Activated gamma-delta T cell treated with Interleukin-2 at 50 U/mL for 16 hours (primary cell): ENCODE data around the gene COL7A1.

Experiments
- DNase-seq: peaks from one replicate; pipeline ENCODE4 v3.0.0-alpha.2; 2020

Gene COL7A1

DNA sequence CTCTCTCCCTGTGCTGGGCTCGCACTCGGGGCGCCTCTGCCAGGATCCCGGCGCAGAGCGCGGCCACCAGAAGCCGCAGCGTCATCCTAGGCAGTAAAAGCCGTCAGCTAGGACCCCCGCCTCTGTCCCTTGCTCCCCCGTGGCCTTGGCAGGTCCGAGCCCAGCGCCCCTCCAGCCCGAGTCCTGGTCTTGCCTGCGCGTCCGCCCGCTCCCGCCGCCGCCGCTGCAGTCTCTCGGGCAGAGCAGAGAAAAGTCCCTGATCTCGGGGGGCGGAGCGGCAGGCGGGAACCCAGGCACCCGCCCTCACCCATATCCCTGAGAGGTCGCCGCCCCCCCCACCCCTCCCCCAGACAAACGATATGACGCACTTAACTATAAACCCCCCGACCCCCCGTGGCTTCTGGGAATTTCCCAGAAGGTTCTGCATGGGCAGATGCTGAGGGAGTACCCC lies at the start of gene COL7A1:
Gene COL7A1, minus strand, starts transcription at position 255 of the 451 bp plus-strand sequence. Its CDS starts 170 bp downstream, at position 85.
- no peak for DNase-seq

- DNase-seq, result no peak
Measured at GRCh38 chr3:48642605-48643004, 47.5 kb upstream of the COL7A1 start.

DNA sequence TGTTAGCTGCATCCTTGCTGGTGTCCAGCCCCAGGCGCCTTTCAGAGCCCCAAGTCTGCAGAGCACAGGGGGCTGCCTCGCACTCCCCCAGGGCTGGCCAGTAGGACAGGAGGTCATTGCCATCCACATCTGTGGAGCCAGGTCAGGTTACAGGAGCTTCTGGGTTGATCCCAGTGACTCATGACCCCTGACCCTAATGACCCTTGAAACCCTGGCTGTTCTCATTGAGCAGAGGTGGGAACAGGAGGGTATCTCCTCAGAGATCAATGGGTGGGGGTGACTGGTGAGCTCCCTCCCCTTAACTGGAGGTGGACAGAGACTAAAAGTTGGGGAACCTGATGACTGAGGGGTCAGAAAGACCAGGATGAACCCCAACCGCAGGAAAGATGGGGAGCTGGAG lies 46.3 kb upstream of the COL7A1 start:
- DNase-seq, result no peak

- no peak for DNase-seq
Measured at GRCh38 chr3:48639944-48640606, 44.9 kb upstream of the COL7A1 start.

- no peak for DNase-seq
Measured at GRCh38 chr3:48637305-48637704, 42.2 kb upstream of the COL7A1 start.

DNA sequence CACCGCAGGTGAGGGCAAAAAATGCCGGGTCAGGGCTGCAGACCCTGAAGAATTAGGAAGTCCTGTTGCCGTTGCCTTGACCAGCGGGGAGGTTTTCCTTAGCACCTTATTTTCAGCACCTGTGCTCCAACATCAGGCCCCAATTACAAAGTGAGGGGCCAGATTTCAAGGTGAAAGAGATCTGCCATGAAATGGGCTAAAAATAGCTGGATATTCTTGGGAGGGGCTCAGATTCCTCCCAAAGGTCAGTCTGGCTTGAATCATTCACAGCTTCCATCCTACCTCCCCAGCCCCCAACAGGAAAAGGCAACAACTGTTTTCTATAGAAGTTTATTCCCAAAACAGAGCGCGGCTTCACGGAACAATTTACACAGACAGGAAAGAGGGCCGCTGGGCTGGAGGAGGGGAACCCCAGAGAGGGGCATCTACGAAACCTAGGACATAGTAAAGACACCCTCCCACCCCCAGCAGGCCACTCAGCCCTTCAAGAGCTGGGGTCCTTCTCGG lies 41.1 kb upstream of the COL7A1 start:
- DNase-seq, result no peak

GRCh38 chr3:48635222-48636021 lies 40.3 kb upstream of the COL7A1 start, which contains the start of gene SLC26A6:
Gene SLC26A6, minus strand, starts transcription at chr3:48635461. Its CDS starts 68 bp downstream, at chr3:48635393.
- peak; percentile 91 for DNase-seq

GRCh38 chr3:48634661-48635221 lies 39.6 kb upstream of the COL7A1 start:
- peak; percentile 36 for DNase-seq

DNA sequence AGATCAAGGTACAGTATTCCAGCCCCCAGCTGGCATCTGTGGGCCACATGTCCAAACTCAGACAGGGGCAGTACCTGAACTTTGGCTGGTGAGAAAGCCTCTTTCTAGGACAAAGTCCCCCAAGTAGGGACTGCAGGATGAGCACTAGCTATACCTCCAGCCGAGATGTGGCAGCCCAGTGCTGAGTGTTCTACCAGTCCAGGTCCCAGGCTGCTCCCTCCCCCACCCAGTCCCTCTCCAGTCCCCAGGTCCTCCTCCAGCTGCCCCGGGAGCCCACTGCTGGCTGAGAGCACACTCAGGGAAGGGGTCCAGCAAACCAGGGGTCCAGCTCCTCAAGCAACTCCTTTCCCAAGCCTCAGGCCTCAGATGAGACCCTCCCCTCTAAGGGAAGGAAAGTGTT lies 38.6 kb upstream of the COL7A1 start:
- no peak for DNase-seq

- DNase-seq, result no peak
Measured at GRCh38 chr3:48633256-48633655, 38.1 kb upstream of the COL7A1 start.

- DNase-seq, result no peak
Measured at GRCh38 chr3:48631516-48632448, 36.7 kb upstream of the COL7A1 start.

DNA sequence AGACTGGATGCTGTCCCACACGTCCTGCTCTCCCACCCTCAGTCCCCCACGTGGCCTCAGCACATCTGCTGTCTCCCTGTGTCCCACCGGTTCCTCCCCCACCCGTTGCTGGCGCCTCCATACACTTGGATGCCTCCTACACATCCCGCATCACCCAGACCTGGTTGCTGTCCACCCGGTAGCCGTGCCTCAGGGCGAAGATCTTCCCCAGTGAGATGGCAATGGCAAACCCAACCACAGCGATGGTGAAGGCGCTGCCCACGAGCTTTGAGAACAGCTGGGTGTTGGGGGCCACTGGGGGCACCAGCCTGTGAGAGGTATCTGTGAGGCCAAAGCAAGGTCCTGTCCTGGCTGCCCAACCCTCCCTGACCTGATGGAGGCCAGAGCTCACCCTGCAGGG lies 35.7 kb upstream of the COL7A1 start:
- no peak for DNase-seq

DNA sequence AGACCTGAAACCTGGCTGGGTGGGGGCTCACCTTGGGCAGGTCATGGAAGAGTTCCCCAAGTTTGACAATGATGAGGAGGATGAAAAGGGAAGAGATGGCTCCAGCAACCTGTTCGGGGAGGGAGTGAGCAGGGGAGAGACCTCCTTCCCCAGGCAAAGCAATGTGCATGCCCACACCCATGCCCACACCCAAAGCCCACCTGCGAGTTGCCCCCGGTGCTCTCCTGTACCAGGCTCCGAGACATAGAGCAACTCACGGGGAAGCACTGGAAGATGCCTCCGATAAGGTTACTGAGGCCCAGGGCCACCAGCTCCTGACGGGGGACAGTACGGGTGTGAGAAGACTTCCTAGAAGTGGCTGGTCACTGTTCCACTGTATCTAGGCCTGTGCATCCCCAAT lies 35.3 kb upstream of the COL7A1 start:
- DNase-seq, result no peak

- DNase-seq, result no peak
Measured at GRCh38 chr3:48629894-48630293, 34.8 kb upstream of the COL7A1 start.

DNA sequence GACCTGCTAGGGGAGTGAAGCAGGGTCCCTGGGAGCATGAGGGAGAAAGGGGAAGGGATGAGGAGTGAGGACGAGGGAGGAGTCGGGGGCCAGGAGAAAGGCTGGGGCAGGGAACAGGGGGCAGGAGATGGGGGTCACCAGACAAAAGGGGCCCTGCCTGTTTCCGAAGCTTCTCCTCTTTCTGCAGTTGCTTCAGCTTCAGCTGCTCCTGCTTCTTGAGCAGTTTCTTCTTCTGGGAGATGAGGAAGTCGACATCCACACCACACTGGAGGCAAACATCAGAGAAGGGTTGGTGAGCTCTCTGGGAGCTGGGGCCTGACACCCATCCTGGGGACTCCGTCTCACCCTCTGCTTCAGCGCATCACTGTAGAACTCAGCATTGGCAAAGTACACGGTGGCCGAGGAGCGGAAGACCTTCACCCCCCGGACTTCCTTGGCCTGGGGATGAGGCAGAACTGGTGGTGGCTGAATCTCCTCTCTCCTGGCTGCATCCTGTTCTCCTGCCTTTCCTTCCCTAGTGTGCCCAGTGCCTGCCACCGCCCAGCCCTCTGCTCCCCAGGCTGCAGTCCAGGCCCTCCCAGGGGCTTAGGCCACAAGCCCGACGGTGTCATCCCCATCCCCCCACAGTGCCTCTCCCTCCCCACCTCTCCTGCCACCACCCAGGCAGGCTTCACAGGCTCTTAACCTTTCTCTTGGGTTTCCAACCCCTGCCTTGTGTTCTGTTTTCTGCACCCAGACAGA lies 33.3 kb upstream of the COL7A1 start:
- no peak for DNase-seq

DNA sequence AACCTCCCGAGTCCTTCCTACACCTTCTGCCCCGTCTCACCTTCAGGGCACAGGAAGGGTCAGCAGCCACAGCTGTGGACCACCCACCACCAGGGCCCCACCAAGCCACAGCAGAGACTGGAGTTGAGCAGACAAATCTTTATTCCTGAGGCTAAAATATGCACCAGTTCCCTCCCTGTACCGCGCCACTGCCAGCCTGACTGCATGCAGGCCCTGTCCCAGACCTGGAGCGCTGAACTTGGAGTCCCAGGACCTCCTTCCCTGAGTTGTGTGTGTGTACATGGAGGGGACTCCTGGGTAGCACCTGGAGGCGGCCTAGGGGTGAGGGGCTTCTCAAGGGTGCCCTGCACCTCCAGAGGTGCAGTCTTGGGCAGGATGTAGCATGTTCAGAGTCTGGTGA lies 30.5 kb upstream of the COL7A1 start:
- DNase-seq, result no peak

DNA sequence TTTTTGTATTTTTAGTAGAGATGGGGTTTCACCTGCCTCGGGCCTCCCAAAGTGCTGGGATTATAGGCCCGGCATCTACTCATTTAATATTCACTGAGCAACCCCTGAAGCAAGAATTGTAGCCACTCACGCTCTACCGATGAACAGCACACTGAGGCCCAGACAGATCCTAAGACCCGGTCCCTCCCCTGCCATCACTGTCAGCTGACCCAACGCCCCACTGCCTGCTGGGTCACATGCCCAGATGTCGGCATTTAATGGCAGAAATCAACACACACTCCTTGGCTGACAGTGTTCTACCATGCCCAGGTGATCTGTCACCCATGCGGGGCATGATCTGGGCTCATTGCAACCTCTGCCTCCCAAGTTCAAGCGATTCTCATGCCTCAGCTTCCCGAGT lies 29.6 kb upstream of the COL7A1 start:
- DNase-seq, result no peak

DNA sequence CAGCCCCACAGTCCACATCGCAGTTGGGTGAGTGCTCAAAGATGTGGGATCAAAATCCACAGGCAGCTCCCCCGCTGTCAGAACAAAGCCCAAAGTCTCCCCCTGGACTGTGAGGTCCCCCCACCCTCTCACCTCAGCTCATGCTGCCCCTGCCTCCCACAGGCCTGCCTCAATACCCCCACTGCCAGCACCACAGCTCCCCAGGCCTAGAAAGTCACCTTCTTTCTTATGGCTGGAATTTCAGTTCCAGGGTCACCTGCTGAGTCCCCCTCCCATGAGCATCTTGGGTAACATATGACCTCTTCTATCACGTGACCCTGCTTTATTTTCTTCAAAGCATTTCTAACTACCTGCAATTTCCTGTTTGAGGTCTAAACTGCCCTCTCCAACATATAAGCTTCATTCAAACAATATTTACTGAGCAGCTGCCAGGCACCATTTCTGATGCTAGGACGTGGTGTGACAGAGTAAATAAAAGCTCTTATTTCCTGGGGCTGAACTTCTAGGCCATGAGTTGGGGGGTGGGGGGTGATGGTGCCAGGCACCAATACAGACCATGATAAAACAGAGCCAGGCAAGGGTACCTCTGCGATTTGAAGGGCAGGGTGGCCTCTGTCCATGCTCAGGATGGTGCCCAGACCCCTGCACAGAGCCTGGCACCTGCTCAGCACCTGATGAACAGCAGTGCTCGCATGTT lies 28.9 kb upstream of the COL7A1 start:
- no peak for DNase-seq

DNA sequence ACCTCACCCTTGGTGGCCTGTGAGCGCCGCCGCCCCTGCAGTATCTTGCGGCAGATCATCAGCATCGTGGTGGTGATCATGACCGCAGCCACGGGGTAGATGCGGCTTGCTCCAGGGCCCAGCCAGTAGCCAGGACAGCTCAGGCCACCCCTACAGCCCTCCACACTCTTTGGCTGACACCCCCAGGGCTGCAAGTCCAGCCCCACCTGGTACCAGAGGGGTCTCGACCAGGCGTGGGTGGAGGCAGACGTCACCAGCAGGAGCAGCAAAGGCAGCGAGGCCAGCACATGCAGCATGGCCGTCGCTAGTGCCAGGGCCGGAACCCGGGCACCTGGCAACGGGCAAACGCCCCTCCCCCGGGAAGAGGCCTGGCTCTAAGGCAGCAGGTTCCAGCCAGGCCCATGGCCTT lies 26.3 kb upstream of the COL7A1 start, which contains the start of gene TMEM89:
Gene TMEM89, minus strand, starts transcription at position 309 of the 409 bp plus-strand sequence. Its CDS starts 13 bp downstream, at position 296.
- DNase-seq, result no peak

DNA sequence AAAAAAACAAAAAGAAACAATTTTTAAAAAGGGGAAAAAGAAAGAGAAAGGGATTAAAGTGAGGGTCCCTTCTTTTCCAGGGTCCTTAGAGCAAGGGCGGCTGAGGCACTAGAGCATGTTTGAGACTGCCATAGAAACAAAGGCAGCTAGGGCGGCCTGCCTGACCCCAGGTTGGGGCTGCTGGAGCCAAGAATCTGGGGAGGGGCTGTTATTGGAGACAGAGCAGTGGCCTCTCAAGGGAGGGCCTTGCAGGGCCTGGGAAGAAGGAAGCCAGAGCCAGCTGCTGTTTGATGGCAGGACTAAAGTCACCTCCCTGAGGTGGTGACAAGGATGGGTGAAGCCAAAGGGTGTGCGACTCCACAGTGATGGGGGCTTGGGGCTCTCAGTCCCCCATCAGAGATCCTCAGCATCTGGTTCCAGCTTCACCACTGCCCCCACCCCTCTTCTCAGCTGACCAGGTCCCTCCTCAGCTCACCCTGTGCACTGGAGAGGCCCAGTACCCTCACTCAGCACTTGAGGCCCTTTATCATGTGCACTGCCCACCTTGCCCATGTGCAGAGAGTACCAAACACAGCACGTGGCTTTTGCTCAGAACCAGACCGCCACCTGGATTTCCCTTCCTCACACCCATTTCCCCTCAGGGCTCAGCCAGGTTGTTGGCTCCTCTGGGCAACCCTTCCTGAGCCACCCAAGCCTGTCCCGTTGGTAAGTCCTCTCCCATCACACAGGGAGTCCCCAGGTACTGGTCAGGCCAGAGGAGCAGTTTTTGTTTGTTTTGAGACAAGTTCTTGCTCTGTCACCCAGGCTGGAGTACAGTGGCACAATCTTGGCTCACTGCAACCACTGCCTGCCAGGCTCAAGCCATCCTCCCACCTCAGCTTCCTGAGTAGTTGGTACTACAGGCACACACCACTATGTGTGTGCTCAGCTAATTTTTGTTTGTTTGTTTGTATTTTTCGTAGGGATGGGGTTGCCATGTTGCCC lies 24.7 kb upstream of the COL7A1 start:
- DNase-seq, result no peak
